ENCODE data around the gene CDC7. TPM values are rescaled to one million over a fixed set of nuclear protein-coding genes. Genes with fewer than 3 reads are reported as not detected.

CDC7 gene
- total RNA-seq, 1 experiment from 2014 or later: 49.9 TPM

GRCh38 chr1:91454136-91454535 is 46.5 kb upstream of the CDC7 start:
- ChIA-PET POLR2A (no interaction called here), CTCF (no interaction called here)
- ATAC-seq (no peak), DNase-seq (ENCODE audit: low spot score) (no peak)
- H3K27me3 Mint-ChIP-seq (ENCODE audit: low read depth): no peaks in the 10 kb centered on the region
- no peaks in the 10 kb centered on the region for H3K36me3 Mint-ChIP-seq
- no peaks in the 10 kb centered on the region for H3K4me1 Mint-ChIP-seq
- H3K27ac Mint-ChIP-seq: no peak overlapping the region
- no peak overlapping the region for H3K4me3 Mint-ChIP-seq
- TF ChIP-seq ZNF425 (CRISPR knock-in tag; conservative IDR thresholded peaks at IDR 0.05) (no peak), OVOL2 (CRISPR knock-in tag; IDR thresholded peaks at IDR 0.05; ENCODE audit: borderline replicate concordance) (no peak), ETV6 (CRISPR knock-in tag; IDR thresholded peaks at IDR 0.05) (no peak), IRF2 (CRISPR knock-in tag; IDR thresholded peaks at IDR 0.05; ENCODE audit: borderline replicate concordance, low read depth) (no peak), GABPB1 (CRISPR knock-in tag; IDR thresholded peaks at IDR 0.05) (no peak)
- H3K9me3 Mint-ChIP-seq: no peaks in the 10 kb centered on the region

GRCh38 chr1:91455334-91455733 is 45.3 kb upstream of the CDC7 start:
- no peak for DNase-seq (ENCODE audit: low spot score)
- Mint-ChIP-seq H3K27ac (no peak overlapping the region), H3K27me3 (ENCODE audit: low read depth) (no peaks in the 10 kb centered on the region), H3K4me1 (no peaks in the 10 kb centered on the region), H3K9me3 (no peaks in the 10 kb centered on the region), H3K4me3 (no peak overlapping the region), H3K36me3 (no peaks in the 10 kb centered on the region)
- no peak for ATAC-seq
- no peak for TF ChIP-seq ZNF317 (CRISPR knock-in tag; IDR thresholded peaks at IDR 0.05; ENCODE audit: borderline replicate concordance, low read depth)
- no peak for TF ChIP-seq NR1H2 (CRISPR knock-in tag; IDR thresholded peaks at IDR 0.05)
- no peak for TF ChIP-seq AR (CRISPR knock-in tag; IDR thresholded peaks at IDR 0.05)
- no peak for TF ChIP-seq MLX (CRISPR knock-in tag; IDR thresholded peaks at IDR 0.05)
- no peak for TF ChIP-seq NFE2L1 (CRISPR knock-in tag; IDR thresholded peaks at IDR 0.05)
- no peak for TF ChIP-seq KAT7 (CRISPR knock-in tag; IDR thresholded peaks at IDR 0.05; ENCODE audit: borderline replicate concordance)
- TF ChIP-seq MXD4 (CRISPR knock-in tag; IDR thresholded peaks at IDR 0.05; ENCODE audit: borderline replicate concordance): no peak
- no peak for TF ChIP-seq NR3C1 (CRISPR knock-in tag; conservative IDR thresholded peaks at IDR 0.05; ENCODE audit: low read depth)
- TF ChIP-seq ZNF512 (CRISPR knock-in tag; IDR thresholded peaks at IDR 0.05; ENCODE audit: borderline replicate concordance): no peak
- no peak for TF ChIP-seq IRF2 (CRISPR knock-in tag; IDR thresholded peaks at IDR 0.05; ENCODE audit: borderline replicate concordance, low read depth)
- no peak for TF ChIP-seq USF1 (CRISPR knock-in tag; IDR thresholded peaks at IDR 0.05)
- TF ChIP-seq ELF4 (CRISPR knock-in tag; IDR thresholded peaks at IDR 0.05; ENCODE audit: low read depth): no peak
- TF ChIP-seq SP1 (CRISPR knock-in tag; conservative IDR thresholded peaks at IDR 0.05): no peak
- TF ChIP-seq CTCF (IDR thresholded peaks at IDR 0.05): no peak
- no peak for TF ChIP-seq FOXK1 (CRISPR knock-in tag; IDR thresholded peaks at IDR 0.05)
- no peak for TF ChIP-seq CREM (CRISPR knock-in tag; IDR thresholded peaks at IDR 0.05)
- no peak for TF ChIP-seq CREB1 (CRISPR knock-in tag; IDR thresholded peaks at IDR 0.05)
- ChIA-PET POLR2A (no interaction called here), CTCF (no interaction called here)

All from WTC11 (cell line).